Right renal pelvis (tissue), 4 donors: ENCODE results near the gene MASP2. TPM values are rescaled to one million over a fixed set of nuclear protein-coding genes. Genes with fewer than 3 reads are reported as not detected.
A peak's percentile ranks its signal among the peaks of the same experiment; 100 is the strongest.
"Not testable (repeated sequence)": the region's sequence is repeated elsewhere in the genome, so short reads cannot be mapped to it uniquely, and the experiment has no call there.

Source experiments
- DNase-seq, 4 donors: peaks; one replicate each; pipeline ENCODE4 v3.0.0-alpha.2; 2013; ENCODE audit warnings: low read depth in 4 of 4, low spot score in 3 of 4, missing footprints in 1 of 4
- polyA plus RNA-seq, 4 donors: library from polyadenylated mRNA; unstranded; fragments of 120-200 nt; gene quantifications; one replicate each; pipeline ENCODE4 v1.2.1, GENCODE V29; 2013; ENCODE audit not compliant: insufficient read length in 4 of 4

MASP2 gene
- polyA plus RNA-seq, 4 donors: 2.6 to 6.0 (median 3.9) TPM

DNA sequence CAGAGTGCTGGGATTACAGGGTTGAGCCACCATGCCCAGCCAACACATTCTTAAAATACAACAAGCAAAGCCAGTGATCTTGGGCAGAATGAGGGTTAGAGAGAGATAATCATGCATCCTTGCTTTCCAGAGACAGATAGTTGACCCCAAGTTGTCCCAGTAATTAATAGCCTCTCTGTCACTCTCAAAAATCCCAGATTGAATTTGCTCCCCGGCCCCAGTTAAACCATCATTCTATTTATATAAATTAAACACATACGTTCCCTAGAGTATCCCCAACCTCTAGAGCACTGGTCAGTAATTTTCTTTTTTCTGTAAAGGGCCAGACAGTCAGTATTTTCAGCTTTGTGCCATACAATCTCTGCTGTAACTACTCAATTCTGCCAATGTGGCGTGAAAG, 50.9 kb downstream of the MASP2 start:
- DNase-seq: no peak

- DNase-seq: no peak
Measured at GRCh38 chr1:10992864-10993263, 54.2 kb downstream of the MASP2 start.

- not testable (repeated sequence) for DNase-seq
Measured at GRCh38 chr1:10992004-10992403, 55.0 kb downstream of the MASP2 start.

- no peak for DNase-seq
Measured at GRCh38 chr1:10990828-10991227, 56.2 kb downstream of the MASP2 start.

GRCh38 chr1:10989920-10990516, 57.0 kb downstream of the MASP2 start:
- not testable (repeated sequence) for DNase-seq

DNA sequence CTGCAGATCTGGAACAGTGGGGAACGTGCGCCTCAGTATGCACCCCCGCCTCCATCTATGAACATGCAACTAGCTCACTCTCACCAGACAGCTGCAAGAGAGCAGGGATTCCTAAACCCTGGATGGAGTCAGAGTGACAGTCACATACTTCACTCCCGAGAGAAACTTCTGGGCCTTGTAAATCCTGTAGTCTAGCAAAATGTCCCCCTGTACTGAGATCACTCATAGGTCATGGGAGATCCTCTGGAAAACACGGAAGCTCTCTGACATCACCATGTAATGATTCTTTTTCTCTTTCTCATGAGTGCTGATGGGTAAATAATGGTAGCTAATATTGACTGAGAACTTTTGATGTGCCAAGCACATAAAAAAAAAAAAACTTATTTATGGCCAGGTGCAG, 57.9 kb downstream of the MASP2 start:
- DNase-seq: no peak

DNA sequence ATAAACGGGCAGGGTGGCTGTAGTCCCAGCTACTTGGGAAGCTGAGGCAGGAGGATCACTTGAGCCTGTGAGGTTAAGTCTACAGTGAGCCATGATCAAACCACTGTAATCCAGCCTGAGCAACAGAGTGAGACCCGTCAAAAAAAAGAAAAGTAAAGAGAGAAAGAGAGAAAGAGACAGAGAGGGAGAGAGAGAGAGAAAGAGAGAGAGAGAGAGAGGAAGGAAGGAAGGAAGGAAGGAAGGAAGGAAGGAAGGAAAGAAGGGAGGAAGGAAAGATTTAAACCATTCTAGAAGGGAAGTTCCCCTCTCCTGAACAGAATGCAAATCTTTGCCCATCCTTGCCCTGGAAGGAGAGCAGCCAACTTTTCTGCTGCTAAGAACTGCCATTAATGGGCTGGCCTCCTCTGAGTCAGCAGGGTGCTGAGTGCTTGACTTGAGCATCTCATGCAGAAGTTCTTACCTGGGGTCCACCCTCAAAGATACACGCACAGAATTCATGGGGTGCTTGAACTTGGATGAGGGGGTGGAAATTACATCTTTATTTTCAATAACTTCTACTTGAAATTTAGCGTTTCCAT, 59.1 kb downstream of the MASP2 start:
- DNase-seq: no peak

DNA sequence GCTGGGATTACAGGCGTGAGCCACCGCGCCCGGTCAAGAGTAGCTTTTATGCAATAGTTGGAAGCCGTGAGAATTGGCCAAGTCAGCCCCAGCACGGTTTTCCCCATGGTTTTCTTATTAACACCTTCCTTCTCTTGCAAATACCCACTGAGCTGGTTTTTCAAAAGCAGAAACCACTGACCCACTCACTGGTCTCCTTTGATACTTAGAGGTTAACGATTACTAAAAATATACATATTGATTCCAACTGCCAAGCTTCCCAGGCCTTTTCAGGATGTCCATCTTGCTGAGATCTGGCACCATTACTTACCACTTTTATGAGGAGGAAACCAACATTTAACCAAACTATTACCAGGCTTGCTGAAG, 60.5 kb downstream of the MASP2 start:
- no peak for DNase-seq

GRCh38 chr1:10980841-10981727, 66.0 kb downstream of the MASP2 start:
- no peak for DNase-seq

GRCh38 chr1:10980094-10980577, 66.9 kb downstream of the MASP2 start:
- DNase-seq: peak in 2 of 4 donors; percentile 23 to 30

- DNase-seq: no peak
Measured at GRCh38 chr1:10979483-10979920, 67.5 kb downstream of the MASP2 start.

GRCh38 chr1:10978719-10979118, 68.3 kb downstream of the MASP2 start:
- DNase-seq: no peak

Other genes starting within 250 kb of the MASP2 start
- 100 to 1,000 TPM; 304 to 313 (median 308) TPM for gene TARDBP, start 34.6 kb downstream of the MASP2 start, polyA plus RNA-seq
- gene SRM, start 12.8 kb upstream of the MASP2 start, polyA plus RNA-seq: 10 to 100 TPM; 40.0 to 55.3 (median 42.6) TPM
- 10 to 100 TPM; 73.5 to 95.5 (median 86.4) TPM for gene EXOSC10, start 52.6 kb upstream of the MASP2 start, polyA plus RNA-seq
- under 1 TPM in 2 of 4 donors, not detected in 2; 0.13 to 0.17 TPM for gene ANGPTL7, start 142.1 kb upstream of the MASP2 start, polyA plus RNA-seq
- gene MTOR, start 215.3 kb upstream of the MASP2 start, polyA plus RNA-seq: 10 to 100 TPM; 36.7 to 44.1 (median 39.4) TPM
- gene UBIAD1, start 226.0 kb upstream of the MASP2 start, polyA plus RNA-seq: 10 to 100 TPM; 15.1 to 17.6 (median 17.2) TPM